ENCODE results near the gene STPG3. TPM values are rescaled to one million over a fixed set of nuclear protein-coding genes. Genes with fewer than 3 reads are reported as not detected.

Gene STPG3
- polyA plus RNA-seq, 1 of the 3 experiments (the other 2 are of a cell fraction): not detected

- TF ChIP-seq ZBTB33 (IDR thresholded peaks at IDR 0.05; ENCODE audit: borderline replicate concordance, low read depth): no peak
- TF ChIP-seq RFX5 (IDR thresholded peaks at IDR 0.05; ENCODE audit: low read length): no peak
- no peak for TF ChIP-seq MAX (IDR thresholded peaks at IDR 0.05; ENCODE audit: low read depth)
- peak; percentile 34; the same call in 1 of the 2 replicates for TF ChIP-seq SMC3 (IDR thresholded peaks at IDR 0.05; ENCODE audit: low read depth, low read length)
- TF ChIP-seq ELF1 (IDR thresholded peaks at IDR 0.05): no peak
- no peak for TF ChIP-seq TEAD4 (IDR thresholded peaks at IDR 0.05; ENCODE audit: borderline replicate concordance, insufficient read depth)
- no peak for TF ChIP-seq YY1 (IDR thresholded peaks at IDR 0.05; ENCODE audit: low read depth)
- TF ChIP-seq MXI1 (IDR thresholded peaks at IDR 0.05; ENCODE audit: low read depth, low read length): no peak
- TF ChIP-seq MEF2A (IDR thresholded peaks at IDR 0.05; ENCODE audit: borderline replicate concordance, low read depth): no peak
- no peak for TF ChIP-seq POLR2AphosphoS5 (IDR thresholded peaks at IDR 0.05; ENCODE audit: low read depth, low read length)
- TF ChIP-seq SIN3A (IDR thresholded peaks at IDR 0.05; ENCODE audit: borderline replicate concordance, low read depth, low read length): no peak
- TF ChIP-seq FOXJ3 (CRISPR knock-in tag; IDR thresholded peaks at IDR 0.05): no peak
- TF ChIP-seq EP300 (IDR thresholded peaks at IDR 0.05; ENCODE audit: borderline replicate concordance in 1 of 2, low read depth in 1 of 2, low read length in 1 of 2): no peak
Observed at GRCh38 chr9:137280474-137281344, 29.6 kb downstream of the STPG3 start (continued).

GRCh38 chr9:137281345-137282116 lies 30.4 kb downstream of the STPG3 start:
- DNase-seq: peak; percentile 74
- H3K9me3 ChIP-seq: no peaks in the 10 kb centered on the region
- H3K9ac ChIP-seq: no peak overlapping the region
- H3K4me2 ChIP-seq: peak overlapping the region; percentile 66; the same call in 1 of the 2 replicates
- WGBS (ENCODE audit: low lambda C conversion rate): 61% methylated on average over 9 of the region's 39 CpGs
- CTCF ChIA-PET: interaction anchor here (0.7 to 1.9 kb wide), 6 partner anchors 21 to 256 kb away, joined by 3 to 8 read pairs (median 4); partner anchors contain the start of gene NRARP
- peaks cover 0 to 8% of the 10 kb centered on the region in 2 experiments; a peak in 2 of 4 replicates for H3K4me1 ChIP-seq (ENCODE audit: control insufficient read depth in 1 of 2, insufficient read depth in 2 of 2, low read depth in 1 of 2, low read length in 1 of 2)
- no peaks in the 10 kb centered on the region for H3K79me2 ChIP-seq (ENCODE audit: insufficient read depth)
- peaks cover 7% of the 10 kb centered on the region for H3F3A ChIP-seq (replicated peaks; ENCODE audit: insufficient read depth)
- no peaks in the 10 kb centered on the region for H4K20me1 ChIP-seq (ENCODE audit: insufficient read depth)
- POLR2A ChIA-PET: interaction anchor here (0.7 kb wide), 1 partner anchor 9 kb away, joined by 3 read pairs; no protein-coding TSS in a partner anchor
- TF ChIP-seq NRF1 (IDR thresholded peaks at IDR 0.05; ENCODE audit: low read depth, low read length): no peak
- TF ChIP-seq RXRA (IDR thresholded peaks at IDR 0.05; ENCODE audit: borderline replicate concordance, low read depth): no peak
- H3K27me3 ChIP-seq (ENCODE audit: insufficient read depth): no peaks in the 10 kb centered on the region
- H3K4me3 ChIP-seq (ENCODE audit: low read depth in 2 of 2, low read length in 1 of 2): peak overlapping the region in 1 of 2 experiments; percentile 37; a peak in 2 of 4 replicates
- no peak overlapping the region for H3K27ac ChIP-seq (ENCODE audit: low read depth in 2 of 2, low read length in 1 of 2)
- no peaks in the 10 kb centered on the region for H3K9me2 ChIP-seq
- H3K36me3 ChIP-seq (replicated peaks in 1 of 2; ENCODE audit: control insufficient read depth in 1 of 2, insufficient read depth in 2 of 2, low read length in 1 of 2): no peaks in the 10 kb centered on the region
- no peak overlapping the region for H2AFZ ChIP-seq (ENCODE audit: low read depth)

All from SK-N-SH (cell line).